Activated naive CD8-positive, alpha-beta T cell treated with anti-CD3 and anti-CD28 coated beads, Interleukin-2, amount 10 ng/mL, durations not matched to agents 7 days and 5 days (primary cell): ENCODE data around the gene SPG11. TPM values are rescaled to one million over a fixed set of nuclear protein-coding genes. Genes with fewer than 3 reads are reported as not detected.

Source experiments
- total RNA-seq, 2 experiments: library from RNA; stranded (reverse); gene quantifications; one replicate each; pipeline ENCODE4 v1.2.3, GENCODE V29; 2021

Gene SPG11
- total RNA-seq, 2 experiments from 2014 or later: 110 TPM

Other genes starting within 250 kb of the SPG11 start
- 10 to 100 TPM; 82.9 to 87.5 TPM for gene CTDSPL2, start 236.0 kb downstream of the SPG11 start, total RNA-seq
- gene EIF3J, start 126.5 kb downstream of the SPG11 start, total RNA-seq: 10 to 100 TPM; 63.6 to 69.0 TPM
- 10 to 100 TPM; 55.2 TPM for gene PATL2, start 47.7 kb upstream of the SPG11 start, total RNA-seq
- 1,000 to 10,000 TPM; 7,848 to 8,493 TPM for gene B2M, start 47.9 kb upstream of the SPG11 start, total RNA-seq
- gene TRIM69, start 72.9 kb upstream of the SPG11 start, total RNA-seq: 10 to 100 TPM; 55.7 to 59.3 TPM